HEK293 (cell line): Measurements from ENCODE around the gene WDR82.

Experiments used
- CTCF ChIA-PET: fragments of 350-600 bp; formaldehyde crosslinking; extraction: SDS; loops from one replicate; lab custom pipeline; 2021; ENCODE audit warnings: antibody characterized with exemption; lab: Yijun Ruan, JAX
- POLR2A ChIA-PET: fragments of 300-600 bp; formaldehyde crosslinking; extraction: SDS; loops from one replicate; lab custom pipeline; 2020; ENCODE audit warnings: antibody characterized with exemption, inconsistent platforms; lab: Yijun Ruan, JAX
- H3K27ac ChIP-seq: fragments of 200-500 bp; sonication (Bioruptor generic); 2 replicates; pipeline ENCODE4 v1.5.1; 2014; ENCODE audit warnings: low read depth, low read length, control low read depth, inconsistent platforms; ENCODE audit errors: extremely low read depth
- H3K36me3 ChIP-seq, 2 experiments: fragments of 200-500 bp in 1 of 2; sonication (Bioruptor generic) in 1 of 2; 1 replicate in 1 of 2; 2 replicates in 1 of 2; pipeline ENCODE4 v1.5.1; 2014 to 2017; ENCODE audit warnings: inconsistent platforms in 2 of 2, low read length in 2 of 2; ENCODE audit not compliant: control insufficient read depth in 2 of 2, insufficient read depth in 1 of 2
- H3K4me1 ChIP-seq: fragments of 200-500 bp; sonication (Bioruptor generic); 2 replicates; pipeline ENCODE4 v1.5.1; 2014; ENCODE audit warnings: mild to moderate bottlenecking, low read length, inconsistent platforms; ENCODE audit not compliant: control insufficient read depth, insufficient read depth
- H3K4me3 ChIP-seq: 2 replicates; pipeline ENCODE4 v1.5.1; 2011; ENCODE audit warnings: low read depth, mild to moderate bottlenecking, control low read depth, low read length, moderate library complexity
- H3K9me3 ChIP-seq: fragments of 200-500 bp; sonication (Bioruptor generic); 2 replicates; pipeline ENCODE4 v1.5.1; 2014; ENCODE audit warnings: low read depth, low read length, inconsistent platforms; ENCODE audit not compliant: control insufficient read depth, insufficient read depth
- BCL11B ChIP-seq: fragments of 450-650 bp; formaldehyde crosslinking; IDR thresholded peaks from 2 replicates; pipeline ENCODE4 v1.5.1; 2016; ENCODE audit warnings: low read depth, missing biosample characterization, missing genetic modification characterization
- FEZF1 ChIP-seq: fragments of 450-650 bp; formaldehyde crosslinking; IDR thresholded peaks from 2 replicates; pipeline ENCODE4 v1.5.1; 2016; ENCODE audit warnings: missing biosample characterization, missing genetic modification characterization
- KLF16 ChIP-seq: fragments of 450-650 bp; formaldehyde crosslinking; IDR thresholded peaks from 2 replicates; pipeline ENCODE4 v1.5.1; 2017; ENCODE audit warnings: missing biosample characterization, missing genetic modification characterization
- KLF9 ChIP-seq: fragments of 450-650 bp; formaldehyde crosslinking; IDR thresholded peaks from 2 replicates; pipeline ENCODE4 v1.5.1; 2016; ENCODE audit warnings: missing biosample characterization, missing genetic modification characterization, low read depth
- REPIN1 ChIP-seq: fragments of 450-650 bp; formaldehyde crosslinking; IDR thresholded peaks from 2 replicates; pipeline ENCODE4 v1.5.1; 2017; ENCODE audit warnings: missing biosample characterization, missing genetic modification characterization, low read depth
- ZNF112 ChIP-seq: fragments of 450-650 bp; formaldehyde crosslinking; IDR thresholded peaks from 2 replicates; pipeline ENCODE4 v1.5.0; 2017; ENCODE audit warnings: missing biosample characterization, missing genetic modification characterization
- ZNF138 ChIP-seq: fragments of 450-650 bp; formaldehyde crosslinking; IDR thresholded peaks from 2 replicates; pipeline ENCODE4 v1.5.1; 2016; ENCODE audit warnings: missing biosample characterization, missing genetic modification characterization, borderline replicate concordance
- ZNF214 ChIP-seq: fragments of 450-650 bp; formaldehyde crosslinking; IDR thresholded peaks from 2 replicates; pipeline ENCODE4 v1.5.1; 2017; ENCODE audit warnings: missing biosample characterization, mild to moderate bottlenecking, missing genetic modification characterization, borderline replicate concordance
- ZNF350 ChIP-seq: fragments of 450-650 bp; formaldehyde crosslinking; IDR thresholded peaks from 2 replicates; pipeline ENCODE4 v1.5.0; 2017; ENCODE audit warnings: missing biosample characterization, mild to moderate bottlenecking, missing genetic modification characterization
- ZNF354C ChIP-seq: fragments of 450-650 bp; formaldehyde crosslinking; IDR thresholded peaks from 2 replicates; pipeline ENCODE4 v1.5.1; 2016; ENCODE audit warnings: missing biosample characterization, missing genetic modification characterization, low read depth, borderline replicate concordance
- ZNF423 ChIP-seq: fragments of 450-650 bp; formaldehyde crosslinking; IDR thresholded peaks from 2 replicates; pipeline ENCODE4 v1.5.1; 2016; ENCODE audit warnings: missing biosample characterization, missing genetic modification characterization
- ZNF501 ChIP-seq: fragments of 450-650 bp; formaldehyde crosslinking; IDR thresholded peaks from 2 replicates; pipeline ENCODE4 v1.5.1; 2016; ENCODE audit warnings: missing biosample characterization, missing genetic modification characterization
- ZNF571 ChIP-seq: fragments of 450-650 bp; formaldehyde crosslinking; IDR thresholded peaks from 2 replicates; pipeline ENCODE4 v1.5.0; 2017; ENCODE audit warnings: missing biosample characterization, missing genetic modification characterization
- ZNF585B ChIP-seq: fragments of 450-650 bp; formaldehyde crosslinking; IDR thresholded peaks from 2 replicates; pipeline ENCODE4 v1.5.1; 2016; ENCODE audit warnings: missing biosample characterization, missing genetic modification characterization
- ZNF610 ChIP-seq: fragments of 450-650 bp; formaldehyde crosslinking; IDR thresholded peaks from 2 replicates; pipeline ENCODE4 v1.5.1; 2016; ENCODE audit warnings: missing biosample characterization, missing genetic modification characterization, borderline replicate concordance
- ZNF621 ChIP-seq: fragments of 450-650 bp; formaldehyde crosslinking; IDR thresholded peaks from 2 replicates; pipeline ENCODE4 v1.5.1; 2017; ENCODE audit warnings: missing biosample characterization, missing genetic modification characterization
- ZNF624 ChIP-seq: fragments of 450-650 bp; formaldehyde crosslinking; IDR thresholded peaks from 2 replicates; pipeline ENCODE4 v1.5.1; 2017; ENCODE audit warnings: missing biosample characterization, missing genetic modification characterization
- ZNF670 ChIP-seq: fragments of 450-650 bp; formaldehyde crosslinking; IDR thresholded peaks from 2 replicates; pipeline ENCODE4 v1.5.1; 2016; ENCODE audit warnings: missing biosample characterization, missing genetic modification characterization, low read depth
- TF ChIP-seq, protein P1 (sequence below): fragments of 450-650 bp; formaldehyde crosslinking; IDR thresholded peaks from 2 replicates; pipeline ENCODE4 v1.5.1; 2016; ENCODE audit warnings: missing biosample characterization, missing genetic modification characterization
- TF ChIP-seq, protein P2 (sequence below): fragments of 450-650 bp; formaldehyde crosslinking; IDR thresholded peaks from 2 replicates; pipeline ENCODE4 v1.5.1; 2016; ENCODE audit warnings: missing biosample characterization, missing genetic modification characterization
- TF ChIP-seq, protein P3 (sequence below): fragments of 450-650 bp; formaldehyde crosslinking; IDR thresholded peaks from 2 replicates; pipeline ENCODE4; 2016; ENCODE audit warnings: missing biosample characterization, missing genetic modification characterization
- TF ChIP-seq, protein P4 (sequence below): fragments of 450-650 bp; formaldehyde crosslinking; conservative IDR thresholded peaks from 2 replicates; pipeline ENCODE4 v1.5.1; 2016; ENCODE audit warnings: low read depth, missing biosample characterization, missing genetic modification characterization
- TF ChIP-seq, protein P5 (sequence below): IDR thresholded peaks from 2 replicates; pipeline ENCODE4 v1.6.1; 2011; ENCODE audit warnings: mild to moderate bottlenecking, low read depth, low read length, borderline replicate concordance

WDR82 gene

DNA sequence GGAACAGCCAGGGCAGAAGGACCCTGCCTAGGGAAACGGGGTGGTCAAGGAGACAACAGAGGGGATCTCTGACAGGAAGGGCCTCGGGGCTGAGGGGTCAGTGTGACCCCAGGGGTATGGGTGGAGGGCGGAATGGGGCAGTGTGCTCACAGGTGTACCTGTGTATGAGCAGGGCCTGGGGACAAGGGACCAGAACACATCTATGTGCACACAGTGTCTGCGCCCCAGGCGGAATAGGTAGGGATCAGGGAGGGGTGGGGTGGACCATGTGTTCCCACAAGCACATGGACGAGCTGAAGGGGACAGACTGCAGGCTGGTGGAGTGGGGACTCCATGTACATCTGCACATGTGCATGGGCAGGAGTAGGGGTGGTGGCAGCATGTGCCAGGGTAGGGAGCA, 48.0 kb downstream of the WDR82 start:
- CTCF ChIA-PET: interaction anchor here (0.6 to 3.4 kb wide), 10 partner anchors 10 to 218 kb away, joined by 3 to 44 read pairs (median 5); partner anchors contain the start of gene GLYCTK
- Histone ChIP-seq H3K27ac (no peak overlapping the region), H3K9me3 (no peaks in the 10 kb centered on the region), H3K36me3 (peaks cover 0 to 42% of the 10 kb centered on the region in 2 experiments; a peak in 1 of 3 replicates), H3K4me1 (no peaks in the 10 kb centered on the region), H3K4me3 (no peak overlapping the region)
- TF ChIP-seq ZNF501 (tag by site-specific recombination) (no peak), ZNF624 (tag by site-specific recombination) (no peak), ZNF621 (tag by site-specific recombination) (no peak), FEZF1 (no peak), ZNF610 (tag by site-specific recombination) (no peak), ZNF585B (tag by site-specific recombination) (no peak), BCL11B (tag by site-specific recombination) (no peak)
- TF ChIP-seq, protein P1, sequence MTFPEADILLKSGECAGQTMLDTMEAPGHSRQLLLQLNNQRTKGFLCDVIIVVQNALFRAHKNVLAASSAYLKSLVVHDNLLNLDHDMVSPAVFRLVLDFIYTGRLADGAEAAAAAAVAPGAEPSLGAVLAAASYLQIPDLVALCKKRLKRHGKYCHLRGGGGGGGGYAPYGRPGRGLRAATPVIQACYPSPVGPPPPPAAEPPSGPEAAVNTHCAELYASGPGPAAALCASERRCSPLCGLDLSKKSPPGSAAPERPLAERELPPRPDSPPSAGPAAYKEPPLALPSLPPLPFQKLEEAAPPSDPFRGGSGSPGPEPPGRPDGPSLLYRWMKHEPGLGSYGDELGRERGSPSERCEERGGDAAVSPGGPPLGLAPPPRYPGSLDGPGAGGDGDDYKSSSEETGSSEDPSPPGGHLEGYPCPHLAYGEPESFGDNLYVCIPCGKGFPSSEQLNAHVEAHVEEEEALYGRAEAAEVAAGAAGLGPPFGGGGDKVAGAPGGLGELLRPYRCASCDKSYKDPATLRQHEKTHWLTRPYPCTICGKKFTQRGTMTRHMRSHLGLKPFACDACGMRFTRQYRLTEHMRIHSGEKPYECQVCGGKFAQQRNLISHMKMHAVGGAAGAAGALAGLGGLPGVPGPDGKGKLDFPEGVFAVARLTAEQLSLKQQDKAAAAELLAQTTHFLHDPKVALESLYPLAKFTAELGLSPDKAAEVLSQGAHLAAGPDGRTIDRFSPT (tag by site-specific recombination): no peak
- TF ChIP-seq, protein P2, sequence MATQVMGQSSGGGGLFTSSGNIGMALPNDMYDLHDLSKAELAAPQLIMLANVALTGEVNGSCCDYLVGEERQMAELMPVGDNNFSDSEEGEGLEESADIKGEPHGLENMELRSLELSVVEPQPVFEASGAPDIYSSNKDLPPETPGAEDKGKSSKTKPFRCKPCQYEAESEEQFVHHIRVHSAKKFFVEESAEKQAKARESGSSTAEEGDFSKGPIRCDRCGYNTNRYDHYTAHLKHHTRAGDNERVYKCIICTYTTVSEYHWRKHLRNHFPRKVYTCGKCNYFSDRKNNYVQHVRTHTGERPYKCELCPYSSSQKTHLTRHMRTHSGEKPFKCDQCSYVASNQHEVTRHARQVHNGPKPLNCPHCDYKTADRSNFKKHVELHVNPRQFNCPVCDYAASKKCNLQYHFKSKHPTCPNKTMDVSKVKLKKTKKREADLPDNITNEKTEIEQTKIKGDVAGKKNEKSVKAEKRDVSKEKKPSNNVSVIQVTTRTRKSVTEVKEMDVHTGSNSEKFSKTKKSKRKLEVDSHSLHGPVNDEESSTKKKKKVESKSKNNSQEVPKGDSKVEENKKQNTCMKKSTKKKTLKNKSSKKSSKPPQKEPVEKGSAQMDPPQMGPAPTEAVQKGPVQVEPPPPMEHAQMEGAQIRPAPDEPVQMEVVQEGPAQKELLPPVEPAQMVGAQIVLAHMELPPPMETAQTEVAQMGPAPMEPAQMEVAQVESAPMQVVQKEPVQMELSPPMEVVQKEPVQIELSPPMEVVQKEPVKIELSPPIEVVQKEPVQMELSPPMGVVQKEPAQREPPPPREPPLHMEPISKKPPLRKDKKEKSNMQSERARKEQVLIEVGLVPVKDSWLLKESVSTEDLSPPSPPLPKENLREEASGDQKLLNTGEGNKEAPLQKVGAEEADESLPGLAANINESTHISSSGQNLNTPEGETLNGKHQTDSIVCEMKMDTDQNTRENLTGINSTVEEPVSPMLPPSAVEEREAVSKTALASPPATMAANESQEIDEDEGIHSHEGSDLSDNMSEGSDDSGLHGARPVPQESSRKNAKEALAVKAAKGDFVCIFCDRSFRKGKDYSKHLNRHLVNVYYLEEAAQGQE (tag by site-specific recombination): no peak
- TF ChIP-seq, protein P3, sequence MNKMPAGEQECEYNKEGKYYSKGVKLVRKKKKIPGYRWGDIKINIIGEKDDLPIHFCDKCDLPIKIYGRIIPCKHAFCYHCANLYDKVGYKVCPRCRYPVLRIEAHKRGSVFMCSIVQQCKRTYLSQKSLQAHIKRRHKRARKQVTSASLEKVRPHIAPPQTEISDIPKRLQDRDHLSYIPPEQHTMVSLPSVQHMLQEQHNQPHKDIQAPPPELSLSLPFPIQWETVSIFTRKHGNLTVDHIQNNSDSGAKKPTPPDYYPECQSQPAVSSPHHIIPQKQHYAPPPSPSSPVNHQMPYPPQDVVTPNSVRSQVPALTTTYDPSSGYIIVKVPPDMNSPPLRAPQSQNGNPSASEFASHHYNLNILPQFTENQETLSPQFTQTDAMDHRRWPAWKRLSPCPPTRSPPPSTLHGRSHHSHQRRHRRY (tag by site-specific recombination): no peak
- TF ChIP-seq, protein P4, sequence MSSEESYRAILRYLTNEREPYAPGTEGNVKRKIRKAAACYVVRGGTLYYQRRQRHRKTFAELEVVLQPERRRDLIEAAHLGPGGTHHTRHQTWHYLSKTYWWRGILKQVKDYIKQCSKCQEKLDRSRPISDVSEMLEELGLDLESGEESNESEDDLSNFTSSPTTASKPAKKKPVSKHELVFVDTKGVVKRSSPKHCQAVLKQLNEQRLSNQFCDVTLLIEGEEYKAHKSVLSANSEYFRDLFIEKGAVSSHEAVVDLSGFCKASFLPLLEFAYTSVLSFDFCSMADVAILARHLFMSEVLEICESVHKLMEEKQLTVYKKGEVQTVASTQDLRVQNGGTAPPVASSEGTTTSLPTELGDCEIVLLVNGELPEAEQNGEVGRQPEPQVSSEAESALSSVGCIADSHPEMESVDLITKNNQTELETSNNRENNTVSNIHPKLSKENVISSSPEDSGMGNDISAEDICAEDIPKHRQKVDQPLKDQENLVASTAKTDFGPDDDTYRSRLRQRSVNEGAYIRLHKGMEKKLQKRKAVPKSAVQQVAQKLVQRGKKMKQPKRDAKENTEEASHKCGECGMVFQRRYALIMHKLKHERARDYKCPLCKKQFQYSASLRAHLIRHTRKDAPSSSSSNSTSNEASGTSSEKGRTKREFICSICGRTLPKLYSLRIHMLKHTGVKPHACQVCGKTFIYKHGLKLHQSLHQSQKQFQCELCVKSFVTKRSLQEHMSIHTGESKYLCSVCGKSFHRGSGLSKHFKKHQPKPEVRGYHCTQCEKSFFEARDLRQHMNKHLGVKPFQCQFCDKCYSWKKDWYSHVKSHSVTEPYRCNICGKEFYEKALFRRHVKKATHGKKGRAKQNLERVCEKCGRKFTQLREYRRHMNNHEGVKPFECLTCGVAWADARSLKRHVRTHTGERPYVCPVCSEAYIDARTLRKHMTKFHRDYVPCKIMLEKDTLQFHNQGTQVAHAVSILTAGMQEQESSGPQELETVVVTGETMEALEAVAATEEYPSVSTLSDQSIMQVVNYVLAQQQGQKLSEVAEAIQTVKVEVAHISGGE: no peak
- POLR2A ChIA-PET: no interaction called here

DNA sequence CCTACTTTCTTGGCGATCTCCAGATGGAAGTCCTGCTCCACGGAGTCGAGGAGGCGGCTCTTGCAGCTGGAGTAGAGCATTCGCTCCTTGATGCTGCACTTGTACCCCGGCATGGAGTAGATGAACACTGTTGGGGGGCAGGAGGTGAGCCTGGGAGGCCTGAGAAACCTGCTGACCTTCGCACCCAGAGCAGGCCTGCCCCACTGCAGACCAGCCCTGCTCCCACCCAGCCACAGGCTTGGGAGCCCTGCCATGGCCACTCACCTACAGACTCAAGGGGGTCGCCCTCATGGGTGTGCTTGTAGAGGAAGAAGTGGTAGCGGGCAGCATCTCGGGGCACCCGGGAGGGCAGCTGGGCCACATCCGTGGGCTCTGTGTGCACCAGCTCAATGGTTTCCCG, 48.8 kb downstream of the WDR82 start:
- no peaks in the 10 kb centered on the region for H3K9me3 ChIP-seq
- no peak overlapping the region for H3K27ac ChIP-seq
- ChIA-PET POLR2A (interaction anchor here (0.7 kb wide), 1 partner anchor 17 kb away, joined by 4 read pairs; no protein-coding TSS in a partner anchor), CTCF (interaction anchor here (0.6 to 1.4 kb wide), 5 partner anchors 8 to 219 kb away, joined by 3 to 5 read pairs (median 4); no protein-coding TSS in a partner anchor)
- no peak overlapping the region for H3K4me3 ChIP-seq
- peaks cover 0 to 37% of the 10 kb centered on the region in 2 experiments; a peak in 1 of 3 replicates for H3K36me3 ChIP-seq
- no peaks in the 10 kb centered on the region for H3K4me1 ChIP-seq
- TF ChIP-seq ZNF138 (tag by site-specific recombination) (no peak), ZNF214 (no peak), ZNF571 (tag by site-specific recombination) (no peak), ZNF112 (tag by site-specific recombination) (no peak), ZNF350 (no peak), REPIN1 (tag by site-specific recombination) (no peak), KLF9 (no peak), ZNF670 (tag by site-specific recombination) (no peak), ZNF354C (tag by site-specific recombination) (no peak), ZNF423 (no peak), BCL11B (tag by site-specific recombination) (no peak), KLF16 (no peak)
- TF ChIP-seq, protein P5, sequence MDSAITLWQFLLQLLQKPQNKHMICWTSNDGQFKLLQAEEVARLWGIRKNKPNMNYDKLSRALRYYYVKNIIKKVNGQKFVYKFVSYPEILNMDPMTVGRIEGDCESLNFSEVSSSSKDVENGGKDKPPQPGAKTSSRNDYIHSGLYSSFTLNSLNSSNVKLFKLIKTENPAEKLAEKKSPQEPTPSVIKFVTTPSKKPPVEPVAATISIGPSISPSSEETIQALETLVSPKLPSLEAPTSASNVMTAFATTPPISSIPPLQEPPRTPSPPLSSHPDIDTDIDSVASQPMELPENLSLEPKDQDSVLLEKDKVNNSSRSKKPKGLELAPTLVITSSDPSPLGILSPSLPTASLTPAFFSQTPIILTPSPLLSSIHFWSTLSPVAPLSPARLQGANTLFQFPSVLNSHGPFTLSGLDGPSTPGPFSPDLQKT: no peak
